ENCODE measurements around the gene ARHGDIG. TPM values are rescaled to one million over a fixed set of nuclear protein-coding genes. Genes with fewer than 3 reads are reported as not detected.

Gene ARHGDIG
- total RNA-seq, 1 donor: not detected

GRCh38 chr16:297832-298231, 17.4 kb downstream of the ARHGDIG start:
- no peak for DNase-seq (ENCODE audit: low read depth)
- TF ChIP-seq CTCF (IDR thresholded peaks at IDR 0.05; ENCODE audit: insufficient read depth, low read depth, low read length): no peak

GRCh38 chr16:301235-301634, 20.8 kb downstream of the ARHGDIG start:
- no peak for DNase-seq (ENCODE audit: low read depth)
- no peak overlapping the region for H3K4me3 ChIP-seq (ENCODE audit: low read depth, low read length)
- no peak for TF ChIP-seq CTCF (IDR thresholded peaks at IDR 0.05; ENCODE audit: insufficient read depth, low read depth, low read length)

More at GRCh38 chr16:297832-298231, 17.4 kb downstream of the ARHGDIG start:
- H3K4me3 ChIP-seq (ENCODE audit: low read depth, low read length): no peak overlapping the region

DNA sequence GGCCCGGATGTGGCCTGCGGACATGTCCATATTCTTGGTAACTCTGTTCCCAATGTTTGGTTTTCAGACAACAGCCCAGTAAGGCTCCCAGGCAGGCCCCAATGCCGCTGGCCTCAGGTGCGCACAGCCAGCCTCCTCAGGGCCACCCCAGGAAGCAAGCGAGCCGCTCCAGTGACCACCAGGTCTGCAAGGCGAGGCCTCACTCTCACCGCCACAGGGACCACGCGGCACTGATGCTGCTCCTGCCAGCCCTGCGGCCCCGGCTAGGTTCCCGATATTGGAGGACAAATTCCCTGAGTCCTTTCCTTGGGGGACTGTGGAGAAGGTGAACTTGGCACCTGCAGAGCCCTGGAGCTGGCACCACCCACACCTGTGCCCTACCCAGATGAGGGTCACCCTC, 21.6 kb downstream of the ARHGDIG start:
- no peak for TF ChIP-seq CTCF (IDR thresholded peaks at IDR 0.05; ENCODE audit: insufficient read depth, low read depth, low read length)
- DNase-seq (ENCODE audit: low read depth): no peak
- no peak overlapping the region for H3K4me3 ChIP-seq (ENCODE audit: low read depth, low read length)

- DNase-seq (ENCODE audit: low read depth): peak; percentile 27
Measured at GRCh38 chr16:303760-304505, 23.5 kb downstream of the ARHGDIG start.

GRCh38 chr16:305916-306626, 25.7 kb downstream of the ARHGDIG start:
- DNase-seq (ENCODE audit: low read depth): no peak
- H3K4me3 ChIP-seq (ENCODE audit: low read depth, low read length): no peak overlapping the region
- TF ChIP-seq CTCF (IDR thresholded peaks at IDR 0.05; ENCODE audit: insufficient read depth, low read depth, low read length): no peak

More at GRCh38 chr16:303760-304505, 23.5 kb downstream of the ARHGDIG start:
- peak; percentile 35 for TF ChIP-seq CTCF (IDR thresholded peaks at IDR 0.05; ENCODE audit: insufficient read depth, low read depth, low read length)
- H3K4me3 ChIP-seq (ENCODE audit: low read depth, low read length): no peak overlapping the region

- no peak for DNase-seq (ENCODE audit: low read depth)
- no peak overlapping the region for H3K4me3 ChIP-seq (ENCODE audit: low read depth, low read length)
- TF ChIP-seq CTCF (IDR thresholded peaks at IDR 0.05; ENCODE audit: insufficient read depth, low read depth, low read length): no peak
Measured at GRCh38 chr16:306911-307370, 26.6 kb downstream of the ARHGDIG start.
